BE2C (cell line): ENCODE measurements around the gene MCL1.
"Not testable (repeated sequence)": the region's sequence is repeated elsewhere in the genome, so short reads cannot be mapped to it uniquely, and the experiment has no call there.

Experiments
- DNase-seq: peaks from one replicate; pipeline ENCODE4 v3.0.0-alpha.2; 2020
- H3K27me3 ChIP-seq: fragments of 250-450 bp; sonication (Bioruptor Pico); 2 replicates; pipeline ENCODE4 v1.5.1; 2020; ENCODE audit warnings: mild to moderate bottlenecking
- H3K36me3 ChIP-seq: fragments of 250-450 bp; sonication (Bioruptor Pico); 2 replicates; pipeline ENCODE4 v1.5.1; 2020; ENCODE audit warnings: mild to moderate bottlenecking
- H3K4me1 ChIP-seq: fragments of 250-450 bp; sonication (Bioruptor Pico); 2 replicates; pipeline ENCODE4 v1.5.1; 2020
- H3K4me3 ChIP-seq: 2 replicates; pipeline ENCODE4 v1.5.1; 2011; ENCODE audit warnings: low read depth, low read length
- H3K9me3 ChIP-seq: fragments of 250-450 bp; sonication (Bioruptor Pico); 2 replicates; pipeline ENCODE4 v1.5.1; 2020
- TF ChIP-seq, protein P1 (sequence below): IDR thresholded peaks from 2 replicates; pipeline ENCODE4 v1.5.1; 2012; ENCODE audit warnings: mild to moderate bottlenecking, low read depth, low read length

The MCL1 gene

DNA sequence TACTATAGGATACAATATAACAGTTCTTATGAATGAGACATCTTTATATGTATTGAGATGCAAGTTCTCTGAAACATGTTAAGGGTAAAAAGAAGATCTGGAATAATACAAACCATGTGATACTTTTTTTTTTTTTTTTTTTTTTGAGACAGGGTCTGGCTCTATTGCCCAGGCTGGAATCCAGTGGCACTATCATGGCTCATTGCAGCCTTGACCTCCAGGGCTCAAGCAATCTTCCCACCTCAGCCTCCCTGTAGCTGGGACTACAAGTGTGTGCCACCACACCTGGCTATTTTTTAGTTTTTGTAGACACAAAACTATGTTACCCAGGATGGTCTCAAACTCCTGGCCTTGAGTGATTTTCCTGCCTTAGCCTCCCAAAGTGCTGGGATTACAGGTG, 22.1 kb upstream of the MCL1 start:
- TF ChIP-seq, protein P1, sequence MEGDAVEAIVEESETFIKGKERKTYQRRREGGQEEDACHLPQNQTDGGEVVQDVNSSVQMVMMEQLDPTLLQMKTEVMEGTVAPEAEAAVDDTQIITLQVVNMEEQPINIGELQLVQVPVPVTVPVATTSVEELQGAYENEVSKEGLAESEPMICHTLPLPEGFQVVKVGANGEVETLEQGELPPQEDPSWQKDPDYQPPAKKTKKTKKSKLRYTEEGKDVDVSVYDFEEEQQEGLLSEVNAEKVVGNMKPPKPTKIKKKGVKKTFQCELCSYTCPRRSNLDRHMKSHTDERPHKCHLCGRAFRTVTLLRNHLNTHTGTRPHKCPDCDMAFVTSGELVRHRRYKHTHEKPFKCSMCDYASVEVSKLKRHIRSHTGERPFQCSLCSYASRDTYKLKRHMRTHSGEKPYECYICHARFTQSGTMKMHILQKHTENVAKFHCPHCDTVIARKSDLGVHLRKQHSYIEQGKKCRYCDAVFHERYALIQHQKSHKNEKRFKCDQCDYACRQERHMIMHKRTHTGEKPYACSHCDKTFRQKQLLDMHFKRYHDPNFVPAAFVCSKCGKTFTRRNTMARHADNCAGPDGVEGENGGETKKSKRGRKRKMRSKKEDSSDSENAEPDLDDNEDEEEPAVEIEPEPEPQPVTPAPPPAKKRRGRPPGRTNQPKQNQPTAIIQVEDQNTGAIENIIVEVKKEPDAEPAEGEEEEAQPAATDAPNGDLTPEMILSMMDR: no peak
- H3K4me1 ChIP-seq: no peaks in the 10 kb centered on the region; the same call in none of the 2 replicates
- H3K27me3 ChIP-seq: no peaks in the 10 kb centered on the region
- no peaks in the 10 kb centered on the region for H3K9me3 ChIP-seq
- no peak overlapping the region for H3K4me3 ChIP-seq
- DNase-seq: no peak
- no peaks in the 10 kb centered on the region; the same call in 1 of the 2 replicates for H3K36me3 ChIP-seq

DNA sequence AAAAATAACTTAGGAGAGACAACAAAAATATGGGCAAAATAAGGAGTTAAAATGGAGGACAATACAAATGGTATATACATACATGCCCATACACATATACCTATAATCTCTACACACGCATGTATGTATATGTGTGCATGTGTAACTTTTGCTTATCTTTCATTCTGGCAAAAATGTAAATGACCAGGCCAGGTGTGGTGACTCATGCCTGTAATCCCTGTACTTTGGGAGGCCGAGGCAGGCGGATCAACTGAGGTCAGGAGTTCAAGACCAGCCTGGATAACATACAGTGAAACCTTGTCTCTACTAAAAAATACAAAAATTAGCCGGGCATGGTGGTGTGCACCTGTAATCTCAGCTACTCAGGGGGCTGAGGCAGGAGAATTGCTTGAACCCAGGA, 18.9 kb upstream of the MCL1 start:
- H3K27me3 ChIP-seq: not testable (repeated sequence)

DNA sequence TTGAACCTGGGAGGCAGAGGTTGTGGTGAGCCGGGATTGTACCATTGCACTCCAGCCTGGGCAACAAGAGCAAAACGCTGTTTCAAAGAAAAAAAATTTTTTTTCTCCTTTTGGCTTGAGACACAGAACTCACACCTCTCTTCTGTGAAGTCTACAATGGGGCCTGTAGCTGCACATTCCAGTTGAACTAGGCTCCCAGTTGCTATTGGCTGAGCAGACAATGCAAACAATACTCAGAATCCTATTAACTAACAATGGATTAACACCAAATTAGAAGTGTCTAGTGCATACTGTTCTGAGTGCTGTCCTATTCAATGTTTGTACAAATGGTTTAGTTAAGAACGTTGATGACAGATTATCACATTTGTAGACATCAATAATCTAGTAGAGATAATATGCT, 17.6 kb upstream of the MCL1 start:
- TF ChIP-seq, protein P1: no peak
- Histone ChIP-seq H3K27me3 (no peaks in the 10 kb centered on the region), H3K36me3 (no peaks in the 10 kb centered on the region; the same call in 1 of the 2 replicates), H3K4me1 (no peaks in the 10 kb centered on the region), H3K9me3 (no peaks in the 10 kb centered on the region), H3K4me3 (no peak overlapping the region)
- DNase-seq: no peak

More for the DNA sequence above, 18.9 kb upstream of the MCL1 start:
- not testable (repeated sequence) for H3K4me1 ChIP-seq, H3K36me3 ChIP-seq, DNase-seq, H3K9me3 ChIP-seq, H3K4me3 ChIP-seq

DNA sequence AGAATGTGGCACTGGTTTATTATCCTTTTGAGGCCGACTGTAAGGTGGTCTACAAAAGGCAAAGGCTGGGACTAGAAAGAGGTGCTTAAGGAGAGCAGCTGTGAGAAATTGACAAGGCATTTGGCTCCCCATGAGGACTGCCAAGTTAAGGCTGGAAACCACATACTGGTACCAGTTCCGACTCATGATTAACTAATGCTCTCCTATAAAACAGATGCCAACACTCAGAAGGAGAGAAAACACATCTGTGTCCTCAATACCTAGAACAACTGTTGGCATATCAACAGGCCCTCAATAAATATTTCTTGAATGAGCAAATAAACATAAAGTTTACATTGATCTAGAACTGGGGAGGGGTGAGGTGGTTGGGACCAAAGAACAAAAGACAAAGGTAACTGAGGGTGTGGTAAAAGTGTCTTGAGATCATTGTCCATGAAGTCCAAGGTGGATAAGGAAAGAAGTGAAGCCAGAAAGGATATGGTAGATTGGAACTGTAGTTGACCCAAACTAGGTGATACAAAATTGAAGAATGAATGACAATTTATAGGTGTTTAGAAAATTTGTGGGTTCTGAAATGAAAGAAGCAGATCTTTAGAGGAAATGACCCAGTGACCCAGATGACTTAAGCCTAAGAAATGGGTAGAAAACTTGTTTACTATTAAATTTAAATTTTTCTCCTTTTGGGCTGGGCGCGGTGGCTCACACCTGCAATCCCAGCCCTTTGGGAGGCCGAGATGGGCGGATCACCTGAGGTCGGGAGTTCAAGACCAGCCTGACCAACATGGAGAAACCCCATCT, 16.9 kb upstream of the MCL1 start:
- TF ChIP-seq, protein P1: no peak
- no peak for DNase-seq
- Histone ChIP-seq H3K4me3 (no peak overlapping the region), H3K4me1 (no peaks in the 10 kb centered on the region), H3K27me3 (no peaks in the 10 kb centered on the region), H3K36me3 (no peaks in the 10 kb centered on the region; the same call in 1 of the 2 replicates), H3K9me3 (no peaks in the 10 kb centered on the region)

DNA sequence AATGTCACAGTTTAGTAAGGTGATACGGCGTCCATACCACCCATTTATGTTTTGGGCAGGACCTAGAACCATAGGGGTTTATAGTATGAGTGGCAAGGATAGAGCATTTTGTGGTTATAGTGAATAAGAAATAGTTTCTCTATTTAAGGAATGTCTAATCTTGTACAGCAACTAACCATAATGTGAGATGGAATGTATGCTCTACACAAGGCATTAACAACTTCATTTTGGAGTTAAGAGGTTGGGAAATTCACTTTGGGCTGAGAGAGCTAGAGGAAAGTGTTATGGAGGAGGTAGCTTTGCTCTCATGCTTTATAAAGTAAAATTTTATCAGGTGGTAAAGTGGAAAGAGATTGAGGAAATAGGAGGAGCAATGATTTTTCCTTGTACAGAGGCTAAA, 3.0 kb upstream of the MCL1 start:
- Histone ChIP-seq H3K4me1 (no peaks in the 10 kb centered on the region), H3K27me3 (no peaks in the 10 kb centered on the region), H3K36me3 (peaks cover 16% of the 10 kb centered on the region), H3K4me3 (no peak overlapping the region), H3K9me3 (0 out of 2 replicates have a peak, but pooled peaks cover 2% of the 10 kb centered on the region)
- no peak for DNase-seq
- TF ChIP-seq, protein P1: no peak

DNA sequence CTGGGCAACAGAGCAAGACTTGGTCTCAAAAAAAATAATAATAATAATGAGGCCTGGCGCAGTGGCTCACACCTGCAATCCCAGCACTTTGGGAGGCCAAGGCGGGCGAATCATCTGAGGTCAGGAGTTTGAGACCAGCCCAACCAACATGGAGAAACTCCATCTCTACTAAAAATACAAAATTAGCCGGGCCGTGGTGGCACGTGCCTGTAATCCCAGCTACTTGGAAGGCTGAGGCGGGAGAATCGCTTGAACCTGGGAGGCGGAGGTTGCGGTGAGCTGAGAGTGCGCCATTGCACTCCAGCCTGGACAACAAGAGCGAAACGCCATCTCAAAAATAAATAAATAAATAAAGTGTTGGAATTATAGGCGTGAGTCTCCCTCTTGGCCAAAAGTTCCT, 2.6 kb upstream of the MCL1 start:
- H3K27me3 ChIP-seq, H3K4me3 ChIP-seq, H3K4me1 ChIP-seq, DNase-seq, H3K9me3 ChIP-seq: not testable (repeated sequence)
- H3K36me3 ChIP-seq: peaks cover 20% of the 10 kb centered on the region

DNA sequence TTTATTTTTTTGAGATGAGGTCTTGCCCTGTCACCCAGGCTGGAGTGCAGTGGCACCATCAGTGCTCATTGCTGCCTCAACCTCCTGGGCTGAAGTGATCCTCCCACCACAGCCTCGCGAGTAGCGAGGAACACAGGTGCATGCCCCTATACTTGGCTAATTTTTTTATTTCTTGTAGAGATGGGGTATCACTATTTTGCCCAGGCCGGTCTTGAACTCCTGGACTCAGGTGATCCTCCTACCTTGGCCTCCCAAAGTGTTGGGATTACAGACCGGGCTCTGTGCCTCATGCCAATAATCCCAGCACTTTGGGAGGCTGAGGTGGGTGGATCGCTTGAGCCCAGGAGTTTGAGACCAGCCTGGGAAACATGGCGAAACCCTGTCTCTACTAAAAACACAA, 2.0 kb upstream of the MCL1 start:
- H3K4me1 ChIP-seq, H3K4me3 ChIP-seq, H3K27me3 ChIP-seq, H3K9me3 ChIP-seq, DNase-seq: not testable (repeated sequence)
- peaks cover 26% of the 10 kb centered on the region for H3K36me3 ChIP-seq

DNA sequence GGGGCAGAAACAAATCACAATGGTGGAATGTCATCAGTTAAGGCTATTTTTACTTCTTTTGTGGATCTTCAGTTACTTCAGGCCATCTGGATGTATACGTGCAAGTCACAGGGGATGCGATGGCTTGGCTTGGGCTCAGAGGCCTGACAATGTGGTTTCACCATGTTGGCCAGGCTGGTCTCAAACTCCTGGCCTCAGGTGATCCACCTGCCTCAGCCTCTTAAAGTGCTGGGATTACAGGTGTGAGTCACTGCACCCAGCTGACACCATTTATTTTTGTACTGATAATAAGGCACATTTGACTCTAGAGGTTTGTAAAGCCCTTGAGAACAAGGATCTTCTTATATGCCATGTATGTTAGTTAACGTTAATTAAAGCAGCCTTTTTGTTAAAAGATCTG, 1.6 kb upstream of the MCL1 start:
- H3K27me3 ChIP-seq, H3K4me1 ChIP-seq, H3K4me3 ChIP-seq, H3K9me3 ChIP-seq, DNase-seq: not testable (repeated sequence)
- H3K36me3 ChIP-seq: peaks cover 30% of the 10 kb centered on the region
